Measurements from ENCODE around the gene NEGR1.

Gene NEGR1

DNA sequence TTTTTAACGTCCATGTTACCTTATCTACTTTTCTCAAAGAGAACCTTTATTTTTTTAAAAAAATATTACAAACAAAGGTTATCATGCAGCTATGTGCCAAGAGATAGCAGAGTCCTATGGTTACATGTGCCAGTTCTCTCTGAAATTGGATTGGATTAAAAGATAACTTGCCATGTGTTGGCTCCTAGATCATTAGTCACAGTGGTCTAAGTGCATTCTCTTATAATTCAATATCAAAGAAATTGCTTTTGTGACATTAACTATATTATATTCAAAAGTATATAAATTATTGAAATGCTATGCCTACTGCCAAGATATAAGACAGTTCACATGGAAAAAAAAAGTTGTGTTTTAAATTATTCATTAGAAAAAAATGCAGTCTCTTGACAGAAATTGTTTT lies 494.2 kb downstream of the NEGR1 start:
- H3K27ac ChIP-seq (ENCODE audit: low read length), result no peak overlapping the region
- H3K27me3 ChIP-seq (ENCODE audit: control insufficient read depth in 1 of 2, insufficient read depth in 2 of 2, low read length in 2 of 2), result no peaks in the 10 kb centered on the region
- H3K9me3 ChIP-seq (ENCODE audit: control insufficient read depth in 2 of 2, low read length in 2 of 2), result no peaks in the 10 kb centered on the region
- H3K4me1 ChIP-seq (ENCODE audit: control insufficient read depth, insufficient read depth, low read length), result peaks cover 6% of the 10 kb centered on the region
- no peaks in the 10 kb centered on the region for H3K36me3 ChIP-seq (ENCODE audit: control insufficient read depth in 2 of 2, insufficient read depth in 2 of 2, low read length in 2 of 2)
- no peak overlapping the region for H3K4me3 ChIP-seq (ENCODE audit: low read length in 2 of 2)
- H3K9ac ChIP-seq (ENCODE audit: low read length in 2 of 2), result no peak overlapping the region

DNA sequence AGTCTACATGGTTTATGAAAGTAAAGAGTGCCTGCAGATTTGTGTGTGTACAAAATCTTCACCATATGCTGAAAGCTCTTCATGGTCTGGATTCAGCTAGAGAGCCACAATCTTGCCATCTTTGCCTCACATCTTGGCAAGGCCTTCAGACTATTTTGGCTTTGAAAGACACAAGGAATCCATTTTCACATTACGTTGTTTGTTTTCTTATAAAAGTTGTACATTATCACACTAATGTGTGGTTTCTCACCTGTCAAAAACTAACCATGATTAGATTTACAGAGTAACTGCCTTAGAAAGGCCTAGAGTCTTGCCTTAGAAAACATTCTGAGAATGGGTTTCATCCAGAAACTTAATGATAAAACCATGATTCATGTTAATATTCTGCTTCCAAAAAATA lies 494.6 kb downstream of the NEGR1 start:
- Histone ChIP-seq H3K27me3 (ENCODE audit: control insufficient read depth in 1 of 2, insufficient read depth in 2 of 2, low read length in 2 of 2) (no peaks in the 10 kb centered on the region), H3K36me3 (ENCODE audit: control insufficient read depth in 2 of 2, insufficient read depth in 2 of 2, low read length in 2 of 2) (no peaks in the 10 kb centered on the region), H3K4me3 (ENCODE audit: low read length in 2 of 2) (no peak overlapping the region), H3K9ac (ENCODE audit: low read length in 2 of 2) (no peak overlapping the region), H3K4me1 (ENCODE audit: control insufficient read depth, insufficient read depth, low read length) (peaks cover 6% of the 10 kb centered on the region), H3K27ac (ENCODE audit: low read length) (no peak overlapping the region), H3K9me3 (ENCODE audit: control insufficient read depth in 2 of 2, low read length in 2 of 2) (no peaks in the 10 kb centered on the region)

DNA sequence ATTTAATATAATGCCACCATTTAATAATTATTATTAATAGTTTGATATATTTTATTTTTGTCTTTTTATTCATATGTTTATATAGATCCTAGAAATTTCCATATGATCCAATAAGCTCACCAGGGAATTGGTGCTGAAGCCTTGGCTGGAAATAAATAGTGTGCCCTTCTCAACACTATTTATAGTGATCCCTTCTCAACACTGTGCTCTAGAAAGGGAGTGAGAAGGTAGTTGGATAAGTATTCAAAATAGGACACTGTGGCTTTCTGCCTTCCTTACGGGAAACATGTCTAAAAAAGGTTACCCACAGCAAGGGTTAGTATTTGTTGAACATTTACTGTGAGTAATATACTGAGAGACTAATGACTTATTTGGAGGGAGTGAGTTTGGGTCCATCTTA lies 496.1 kb downstream of the NEGR1 start:
- Histone ChIP-seq H3K36me3 (ENCODE audit: control insufficient read depth in 2 of 2, insufficient read depth in 2 of 2, low read length in 2 of 2) (no peaks in the 10 kb centered on the region), H3K27ac (ENCODE audit: low read length) (no peak overlapping the region)

DNA sequence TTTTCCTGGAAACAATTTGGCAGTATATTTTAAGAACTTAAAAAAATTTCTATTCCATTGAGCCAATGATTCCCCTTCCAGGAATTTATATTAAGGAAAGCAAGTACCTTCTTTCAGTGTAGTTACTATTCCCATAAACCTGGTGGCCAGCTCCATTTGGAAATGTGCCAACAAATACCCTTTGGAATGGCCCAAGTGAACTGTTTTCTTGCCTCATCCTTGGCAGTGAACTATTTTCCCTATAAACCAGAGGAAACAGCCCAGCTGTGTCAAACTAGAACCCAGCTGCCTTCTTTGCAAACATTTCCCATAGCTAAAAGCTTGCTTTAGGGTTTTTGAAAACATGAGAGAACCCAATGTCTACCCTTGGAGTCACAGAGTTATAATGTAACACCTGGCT lies 496.9 kb downstream of the NEGR1 start:
- H3K9ac ChIP-seq (ENCODE audit: low read length in 2 of 2), result no peak overlapping the region
- H3K9me3 ChIP-seq (ENCODE audit: control insufficient read depth in 2 of 2, low read length in 2 of 2), result no peaks in the 10 kb centered on the region
- peaks cover 6% of the 10 kb centered on the region for H3K4me1 ChIP-seq (ENCODE audit: control insufficient read depth, insufficient read depth, low read length)
- no peaks in the 10 kb centered on the region for H3K27me3 ChIP-seq (ENCODE audit: control insufficient read depth in 1 of 2, insufficient read depth in 2 of 2, low read length in 2 of 2)
- H3K4me3 ChIP-seq (ENCODE audit: low read length in 2 of 2), result no peak overlapping the region
- H3K27ac ChIP-seq (ENCODE audit: low read length), result no peak overlapping the region
- no peaks in the 10 kb centered on the region for H3K36me3 ChIP-seq (ENCODE audit: control insufficient read depth in 2 of 2, insufficient read depth in 2 of 2, low read length in 2 of 2)

More for the DNA sequence above, 496.1 kb downstream of the NEGR1 start:
- H3K27me3 ChIP-seq (ENCODE audit: control insufficient read depth in 1 of 2, insufficient read depth in 2 of 2, low read length in 2 of 2), result no peaks in the 10 kb centered on the region
- H3K4me3 ChIP-seq (ENCODE audit: low read length in 2 of 2), result no peak overlapping the region
- peaks cover 6% of the 10 kb centered on the region for H3K4me1 ChIP-seq (ENCODE audit: control insufficient read depth, insufficient read depth, low read length)
- H3K9ac ChIP-seq (ENCODE audit: low read length in 2 of 2), result no peak overlapping the region
- H3K9me3 ChIP-seq (ENCODE audit: control insufficient read depth in 2 of 2, low read length in 2 of 2), result no peaks in the 10 kb centered on the region

DNA sequence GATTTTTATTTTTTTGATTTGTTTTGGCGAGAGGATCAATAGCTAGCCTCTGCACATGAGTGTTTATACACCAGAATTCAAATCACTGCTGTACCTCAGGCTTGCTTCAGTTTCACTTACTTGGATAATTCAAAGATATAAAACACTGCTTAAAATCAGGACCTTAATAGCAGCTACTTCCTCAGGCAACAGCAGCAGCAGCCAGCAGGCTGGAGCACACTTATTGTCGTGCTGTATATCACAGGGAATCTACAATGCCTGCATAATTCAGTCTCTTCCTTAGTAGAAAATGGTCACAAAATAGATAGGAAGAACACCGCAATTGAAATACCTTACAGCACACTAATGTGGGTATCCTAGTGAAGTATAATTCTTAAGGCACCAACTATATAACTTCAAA lies 497.3 kb downstream of the NEGR1 start:
- Histone ChIP-seq H3K36me3 (ENCODE audit: control insufficient read depth in 2 of 2, insufficient read depth in 2 of 2, low read length in 2 of 2) (no peaks in the 10 kb centered on the region), H3K9me3 (ENCODE audit: control insufficient read depth in 2 of 2, low read length in 2 of 2) (no peaks in the 10 kb centered on the region)

DNA sequence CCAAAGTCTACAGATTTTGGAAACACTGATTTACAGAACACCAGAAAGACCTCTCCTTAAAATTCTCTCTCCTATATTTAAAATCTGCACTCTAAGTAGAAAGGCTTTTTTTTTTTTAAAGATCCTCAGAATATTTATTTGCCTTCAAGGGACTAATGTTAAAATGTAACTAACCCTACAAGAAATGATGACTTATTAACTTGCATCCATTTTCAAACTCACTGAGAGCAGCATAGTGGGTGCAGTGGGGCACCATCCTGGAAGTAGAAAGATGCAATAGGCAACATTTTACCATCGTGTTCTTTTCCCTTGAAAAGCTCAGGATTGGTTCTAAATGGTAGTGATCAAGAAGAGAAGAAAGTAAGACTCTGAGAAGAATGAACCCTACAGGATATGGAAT lies 498.1 kb downstream of the NEGR1 start:
- Histone ChIP-seq H3K9me3 (ENCODE audit: control insufficient read depth in 2 of 2, low read length in 2 of 2) (no peaks in the 10 kb centered on the region), H3K4me1 (ENCODE audit: control insufficient read depth, insufficient read depth, low read length) (peaks cover 6% of the 10 kb centered on the region), H3K27me3 (ENCODE audit: control insufficient read depth in 1 of 2, insufficient read depth in 2 of 2, low read length in 2 of 2) (no peaks in the 10 kb centered on the region), H3K4me3 (ENCODE audit: low read length in 2 of 2) (no peak overlapping the region), H3K27ac (ENCODE audit: low read length) (no peak overlapping the region), H3K36me3 (ENCODE audit: control insufficient read depth in 2 of 2, insufficient read depth in 2 of 2, low read length in 2 of 2) (no peaks in the 10 kb centered on the region), H3K9ac (ENCODE audit: low read length in 2 of 2) (no peak overlapping the region)

More for the DNA sequence above, 497.3 kb downstream of the NEGR1 start:
- H3K9ac ChIP-seq (ENCODE audit: low read length in 2 of 2), result no peak overlapping the region
- no peaks in the 10 kb centered on the region for H3K27me3 ChIP-seq (ENCODE audit: control insufficient read depth in 1 of 2, insufficient read depth in 2 of 2, low read length in 2 of 2)
- peaks cover 6% of the 10 kb centered on the region for H3K4me1 ChIP-seq (ENCODE audit: control insufficient read depth, insufficient read depth, low read length)
- no peak overlapping the region for H3K27ac ChIP-seq (ENCODE audit: low read length)
- no peak overlapping the region for H3K4me3 ChIP-seq (ENCODE audit: low read length in 2 of 2)

DNA sequence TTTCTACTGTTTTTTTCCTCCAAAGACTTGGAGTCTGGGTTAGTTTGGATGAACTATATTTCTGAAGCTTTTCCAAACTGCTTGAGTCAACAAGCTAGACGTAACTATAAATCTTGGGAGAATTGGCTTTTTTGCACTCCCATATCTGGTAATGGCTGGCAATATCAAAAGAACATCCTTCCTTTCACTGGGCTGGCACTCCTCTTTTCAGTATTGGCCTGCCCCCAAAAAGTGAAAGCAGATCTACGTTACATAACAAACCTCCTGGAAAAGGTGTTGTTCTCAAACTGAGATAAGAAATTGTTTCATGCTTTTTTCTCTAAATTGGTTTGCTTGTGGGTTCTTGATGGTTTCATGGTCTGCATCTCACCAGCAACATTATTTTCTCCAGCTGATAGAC lies 499.3 kb downstream of the NEGR1 start:
- Histone ChIP-seq H3K4me1 (ENCODE audit: control insufficient read depth, insufficient read depth, low read length) (peaks cover 6% of the 10 kb centered on the region), H3K27ac (ENCODE audit: low read length) (no peak overlapping the region), H3K9me3 (ENCODE audit: control insufficient read depth in 2 of 2, low read length in 2 of 2) (no peaks in the 10 kb centered on the region), H3K27me3 (ENCODE audit: control insufficient read depth in 1 of 2, insufficient read depth in 2 of 2, low read length in 2 of 2) (no peaks in the 10 kb centered on the region), H3K4me3 (ENCODE audit: low read length in 2 of 2) (no peak overlapping the region), H3K9ac (ENCODE audit: low read length in 2 of 2) (no peak overlapping the region), H3K36me3 (ENCODE audit: control insufficient read depth in 2 of 2, insufficient read depth in 2 of 2, low read length in 2 of 2) (no peaks in the 10 kb centered on the region)

DNA sequence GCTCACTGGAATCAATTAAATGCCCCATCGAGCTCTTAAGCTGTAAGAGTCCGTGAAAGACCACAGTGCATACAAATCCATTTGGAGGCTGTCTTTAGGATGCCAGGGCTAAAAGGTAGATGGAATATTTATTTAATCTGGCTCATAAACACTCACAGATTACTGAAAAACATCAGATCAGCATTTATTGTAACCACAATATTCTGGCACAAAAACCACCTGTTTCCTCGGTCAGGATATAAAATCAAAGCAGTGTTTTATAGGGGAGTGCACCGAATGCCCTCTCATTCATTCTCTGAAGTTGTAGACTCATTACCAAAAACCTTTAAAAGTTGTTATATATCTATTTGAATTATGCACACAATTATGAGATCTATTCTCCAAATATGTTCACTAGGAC lies 500.9 kb downstream of the NEGR1 start:
- Histone ChIP-seq H3K36me3 (ENCODE audit: control insufficient read depth in 2 of 2, insufficient read depth in 2 of 2, low read length in 2 of 2) (no peaks in the 10 kb centered on the region), H3K9ac (ENCODE audit: low read length in 2 of 2) (no peak overlapping the region), H3K9me3 (ENCODE audit: control insufficient read depth in 2 of 2, low read length in 2 of 2) (no peaks in the 10 kb centered on the region), H3K4me3 (ENCODE audit: low read length in 2 of 2) (no peak overlapping the region), H3K27me3 (ENCODE audit: control insufficient read depth in 1 of 2, insufficient read depth in 2 of 2, low read length in 2 of 2) (no peaks in the 10 kb centered on the region), H3K27ac (ENCODE audit: low read length) (no peak overlapping the region), H3K4me1 (ENCODE audit: control insufficient read depth, insufficient read depth, low read length) (peaks cover 6% of the 10 kb centered on the region)

DNA sequence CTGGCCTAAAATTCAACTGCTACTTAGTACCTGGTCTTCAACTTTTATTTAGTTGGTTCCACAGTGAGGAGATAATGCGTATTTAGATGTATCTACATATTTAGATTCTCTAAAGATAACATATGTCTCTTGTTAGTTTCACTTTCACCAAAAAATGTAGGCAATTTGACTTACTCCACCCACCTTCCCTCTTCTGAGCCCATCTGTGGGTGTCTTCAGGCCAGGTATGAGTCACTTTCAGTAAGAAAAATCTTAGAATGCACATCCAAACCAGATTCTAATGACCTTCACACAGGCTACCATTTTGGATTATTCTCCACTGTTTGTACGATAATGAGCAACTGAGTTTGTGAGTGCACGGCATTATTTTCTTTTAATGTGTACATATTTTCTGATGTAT lies 501.7 kb downstream of the NEGR1 start:
- H3K36me3 ChIP-seq (ENCODE audit: control insufficient read depth in 2 of 2, insufficient read depth in 2 of 2, low read length in 2 of 2), result no peaks in the 10 kb centered on the region
- H3K4me1 ChIP-seq (ENCODE audit: control insufficient read depth, insufficient read depth, low read length), result peaks cover 6% of the 10 kb centered on the region
- H3K9me3 ChIP-seq (ENCODE audit: control insufficient read depth in 2 of 2, low read length in 2 of 2), result no peaks in the 10 kb centered on the region

DNA sequence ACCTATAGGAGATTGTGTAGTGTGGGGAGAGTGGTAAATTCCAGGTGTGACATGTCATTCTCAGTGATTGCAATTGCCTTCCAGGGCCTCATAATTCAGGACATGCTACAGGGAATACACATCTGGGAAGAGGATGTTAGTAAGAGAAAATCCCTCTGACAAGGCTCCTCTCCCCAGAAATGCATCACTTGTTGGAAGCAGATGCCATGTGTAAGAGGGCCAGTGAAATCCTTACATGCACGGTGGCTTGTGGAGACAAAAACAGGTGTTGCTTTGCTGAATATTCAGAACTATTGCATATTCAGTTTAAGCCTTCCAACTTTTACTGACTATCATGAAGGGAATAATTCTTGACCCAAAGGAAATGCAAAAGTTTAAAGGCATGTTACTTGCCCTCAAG lies 503.4 kb downstream of the NEGR1 start:
- Histone ChIP-seq H3K4me1 (ENCODE audit: control insufficient read depth, insufficient read depth, low read length) (no peaks in the 10 kb centered on the region), H3K9ac (ENCODE audit: low read length in 2 of 2) (no peak overlapping the region), H3K9me3 (ENCODE audit: control insufficient read depth in 2 of 2, low read length in 2 of 2) (no peaks in the 10 kb centered on the region), H3K27me3 (ENCODE audit: control insufficient read depth in 1 of 2, insufficient read depth in 2 of 2, low read length in 2 of 2) (no peaks in the 10 kb centered on the region), H3K36me3 (ENCODE audit: control insufficient read depth in 2 of 2, insufficient read depth in 2 of 2, low read length in 2 of 2) (no peaks in the 10 kb centered on the region), H3K27ac (ENCODE audit: low read length) (no peak overlapping the region), H3K4me3 (ENCODE audit: low read length in 2 of 2) (no peak overlapping the region)

More for the DNA sequence above, 501.7 kb downstream of the NEGR1 start:
- Histone ChIP-seq H3K9ac (ENCODE audit: low read length in 2 of 2) (no peak overlapping the region), H3K27ac (ENCODE audit: low read length) (no peak overlapping the region), H3K4me3 (ENCODE audit: low read length in 2 of 2) (no peak overlapping the region), H3K27me3 (ENCODE audit: control insufficient read depth in 1 of 2, insufficient read depth in 2 of 2, low read length in 2 of 2) (no peaks in the 10 kb centered on the region)

DNA sequence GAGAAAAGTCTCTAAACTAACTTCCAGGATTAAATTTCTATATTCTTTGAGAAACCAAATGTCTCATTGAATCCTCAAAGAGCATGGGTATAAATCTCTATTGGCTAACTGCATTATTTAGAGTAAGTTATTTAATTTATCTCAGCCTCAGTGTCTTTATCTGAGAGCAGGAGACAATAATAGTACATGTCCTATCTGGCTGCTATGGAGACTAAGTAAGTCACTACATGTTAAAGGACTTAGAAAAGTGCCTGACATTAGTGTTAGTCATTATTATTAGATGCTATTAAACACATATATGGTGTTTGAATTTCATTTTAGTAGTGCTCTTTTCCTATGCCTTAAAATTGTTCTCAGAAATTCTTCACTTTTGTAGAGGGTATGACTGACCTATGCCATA lies 505.2 kb downstream of the NEGR1 start:
- no peaks in the 10 kb centered on the region for H3K27me3 ChIP-seq (ENCODE audit: control insufficient read depth in 1 of 2, insufficient read depth in 2 of 2, low read length in 2 of 2)
- no peak overlapping the region for H3K27ac ChIP-seq (ENCODE audit: low read length)
- no peaks in the 10 kb centered on the region for H3K9me3 ChIP-seq (ENCODE audit: control insufficient read depth in 2 of 2, low read length in 2 of 2)
- H3K36me3 ChIP-seq (ENCODE audit: control insufficient read depth in 2 of 2, insufficient read depth in 2 of 2, low read length in 2 of 2), result no peaks in the 10 kb centered on the region
- H3K4me3 ChIP-seq (ENCODE audit: low read length in 2 of 2), result no peak overlapping the region
- no peak overlapping the region for H3K9ac ChIP-seq (ENCODE audit: low read length in 2 of 2)
- H3K4me1 ChIP-seq (ENCODE audit: control insufficient read depth, insufficient read depth, low read length), result no peaks in the 10 kb centered on the region

All from stomach smooth muscle (tissue), 2 donors.